OCI-LY7 (cell line): ENCODE data around the gene NDOR1. TPM values are rescaled to one million over a fixed set of nuclear protein-coding genes. Genes with fewer than 3 reads are reported as not detected.

Source experiments
- microRNA-seq: library from miRNA; unstranded; fragments of <30 nt; microRNA quantifications from one replicate; pipeline ENCODE4 v1.2.0, GENCODE V29; 2022; ENCODE audit warnings: borderline replicate concordance
- small RNA-seq: library from RNA; depleted of rRNA; stranded (forward); fragments of <200 nt; gene quantifications from one replicate; pipeline ENCODE3, GENCODE V24; 2014
- total RNA-seq, 2 experiments: library from RNA; depleted of rRNA in 1 of 2; stranded (reverse); fragments of >200 nt in 1 of 2; shearing (Covaris generic) in 1 of 2; gene quantifications; 2 replicates each; pipeline ENCODE4 v1.2.3, GENCODE V29; 2014 to 2022

NDOR1 gene
- total RNA-seq, 2 experiments from 2014 or later = 30.4 to 61.9 TPM

Small RNA genes lying within 50 kb of the gene (microRNA-seq; reads per million reads assigned to microRNA genes)
- not detected for gene MIR3621

Small RNA genes lying within 50 kb of the gene (small RNA-seq; reads per million reads assigned to genes)
- gene MIR3621 = not detected

Other genes with a start within 250 kb of the NDOR1 start
Only the 30 nearest of the 31 such genes appear.
- not detected in 2 replicates for gene PTGDS, start 228.2 kb upstream of the NDOR1 start, total RNA-seq (2014; rRNA removed; shearing (Covaris generic))
- gene PTGDS, start 228.2 kb upstream of the NDOR1 start, total RNA-seq (2022) = not detected in 2 replicates
- not detected in 2 replicates for gene LCNL1, start 222.7 kb upstream of the NDOR1 start, total RNA-seq (2014; rRNA removed; shearing (Covaris generic))
- not detected in 2 replicates for gene LCNL1, start 222.7 kb upstream of the NDOR1 start, total RNA-seq (2022)
- 63.5 and 66.5 TPM in 2 replicates for gene PAXX, start 213.3 kb upstream of the NDOR1 start, total RNA-seq (2014; rRNA removed; shearing (Covaris generic))
- 45.7 and 46.3 TPM in 2 replicates for gene PAXX, start 213.3 kb upstream of the NDOR1 start, total RNA-seq (2022)
- gene CLIC3, start 209.1 kb upstream of the NDOR1 start, total RNA-seq (2014; rRNA removed; shearing (Covaris generic)) = not detected in 2 replicates
- not detected in 2 replicates for gene CLIC3, start 209.1 kb upstream of the NDOR1 start, total RNA-seq (2022)
- 2.4 and 4.1 TPM in 2 replicates for gene ABCA2, start 177.5 kb upstream of the NDOR1 start, total RNA-seq (2014; rRNA removed; shearing (Covaris generic))
- gene ABCA2, start 177.5 kb upstream of the NDOR1 start, total RNA-seq (2022) = 8.3 and 10.6 TPM in 2 replicates
- gene FUT7, start 173.6 kb upstream of the NDOR1 start, total RNA-seq (2014; rRNA removed; shearing (Covaris generic)) = not detected in 2 replicates
- 0.21 TPM in 1 of 2 replicates, not detected in the other for gene FUT7, start 173.6 kb upstream of the NDOR1 start, total RNA-seq (2022)
- 0.21 and 0.32 TPM in 2 replicates for gene NPDC1, start 159.5 kb upstream of the NDOR1 start, total RNA-seq (2014; rRNA removed; shearing (Covaris generic))
- gene NPDC1, start 159.5 kb upstream of the NDOR1 start, total RNA-seq (2022) = 0.38 and 0.39 TPM in 2 replicates
- gene ENTPD2, start 151.6 kb upstream of the NDOR1 start, total RNA-seq (2014; rRNA removed; shearing (Covaris generic)) = 0.16 TPM in 1 of 2 replicates, not detected in the other
- not detected in 2 replicates for gene ENTPD2, start 151.6 kb upstream of the NDOR1 start, total RNA-seq (2022)
- 65.9 and 74.0 TPM in 2 replicates for gene SAPCD2, start 135.1 kb upstream of the NDOR1 start, total RNA-seq (2014; rRNA removed; shearing (Covaris generic))
- gene SAPCD2, start 135.1 kb upstream of the NDOR1 start, total RNA-seq (2022) = 51.4 and 57.2 TPM in 2 replicates
- 5.3 and 5.7 TPM in 2 replicates for gene UAP1L1, start 128.2 kb upstream of the NDOR1 start, total RNA-seq (2014; rRNA removed; shearing (Covaris generic))
- 12.3 and 16.7 TPM in 2 replicates for gene UAP1L1, start 128.2 kb upstream of the NDOR1 start, total RNA-seq (2022)
- 22.5 and 32.7 TPM in 2 replicates for gene MAN1B1, start 118.7 kb upstream of the NDOR1 start, total RNA-seq (2014; rRNA removed; shearing (Covaris generic))
- 38.8 and 43.4 TPM in 2 replicates for gene MAN1B1, start 118.7 kb upstream of the NDOR1 start, total RNA-seq (2022)
- 173 and 182 TPM in 2 replicates for gene DPP7, start 91.0 kb upstream of the NDOR1 start, total RNA-seq (2014; rRNA removed; shearing (Covaris generic))
- 154 TPM in 2 replicates for gene DPP7, start 91.0 kb upstream of the NDOR1 start, total RNA-seq (2022)
- 0.06 TPM in 1 of 2 replicates, not detected in the other for gene GRIN1, start 66.5 kb upstream of the NDOR1 start, total RNA-seq (2014; rRNA removed; shearing (Covaris generic))
- gene GRIN1, start 66.5 kb upstream of the NDOR1 start, total RNA-seq (2022) = 0.15 and 0.55 TPM in 2 replicates
- gene LRRC26, start 35.6 kb upstream of the NDOR1 start, total RNA-seq (2014; rRNA removed; shearing (Covaris generic)) = 0.21 TPM in 1 of 2 replicates, not detected in the other
- not detected in 2 replicates for gene LRRC26, start 35.6 kb upstream of the NDOR1 start, total RNA-seq (2022)
- gene TMEM210, start 33.6 kb upstream of the NDOR1 start, total RNA-seq (2014; rRNA removed; shearing (Covaris generic)) = not detected in 2 replicates
- gene TMEM210, start 33.6 kb upstream of the NDOR1 start, total RNA-seq (2022) = not detected in 2 replicates
- gene ANAPC2, start 17.1 kb upstream of the NDOR1 start, total RNA-seq (2014; rRNA removed; shearing (Covaris generic)) = 34.8 and 38.6 TPM in 2 replicates
- 89.6 and 90.4 TPM in 2 replicates for gene ANAPC2, start 17.1 kb upstream of the NDOR1 start, total RNA-seq (2022)
- gene SSNA1, start 17.0 kb upstream of the NDOR1 start, total RNA-seq (2014; rRNA removed; shearing (Covaris generic)) = 111 and 130 TPM in 2 replicates
- gene SSNA1, start 17.0 kb upstream of the NDOR1 start, total RNA-seq (2022) = 71.0 and 75.1 TPM in 2 replicates
- gene TPRN, start 5.0 kb upstream of the NDOR1 start, total RNA-seq (2014; rRNA removed; shearing (Covaris generic)) = 9.0 and 10.3 TPM in 2 replicates
- 15.3 and 15.9 TPM in 2 replicates for gene TPRN, start 5.0 kb upstream of the NDOR1 start, total RNA-seq (2022)
- gene TMEM203, start 52 bp upstream of the NDOR1 start, total RNA-seq (2014; rRNA removed; shearing (Covaris generic)) = 55.1 and 58.2 TPM in 2 replicates
- 39.0 and 42.9 TPM in 2 replicates for gene TMEM203, start 52 bp upstream of the NDOR1 start, total RNA-seq (2022)
- 0.47 and 0.82 TPM in 2 replicates for gene RNF208, start 16.5 kb downstream of the NDOR1 start, total RNA-seq (2014; rRNA removed; shearing (Covaris generic))
- 4.4 and 5.5 TPM in 2 replicates for gene RNF208, start 16.5 kb downstream of the NDOR1 start, total RNA-seq (2022)
- 1.1 and 1.7 TPM in 2 replicates for gene CYSRT1, start 19.5 kb downstream of the NDOR1 start, total RNA-seq (2014; rRNA removed; shearing (Covaris generic))
- 2.9 and 3.7 TPM in 2 replicates for gene CYSRT1, start 19.5 kb downstream of the NDOR1 start, total RNA-seq (2022)
- gene RNF224, start 21.8 kb downstream of the NDOR1 start, total RNA-seq (2014; rRNA removed; shearing (Covaris generic)) = 0.13 TPM in 1 of 2 replicates, not detected in the other
- gene RNF224, start 21.8 kb downstream of the NDOR1 start, total RNA-seq (2022) = 0.30 TPM in 1 of 2 replicates, not detected in the other
- 0.15 TPM in 1 of 2 replicates, not detected in the other for gene SLC34A3, start 25.2 kb downstream of the NDOR1 start, total RNA-seq (2014; rRNA removed; shearing (Covaris generic))
- not detected in 2 replicates for gene SLC34A3, start 25.2 kb downstream of the NDOR1 start, total RNA-seq (2022)
- gene TUBB4B, start 35.6 kb downstream of the NDOR1 start, total RNA-seq (2014; rRNA removed; shearing (Covaris generic)) = 376 and 417 TPM in 2 replicates
- 402 and 443 TPM in 2 replicates for gene TUBB4B, start 35.6 kb downstream of the NDOR1 start, total RNA-seq (2022)
- gene STPG3, start 45.6 kb downstream of the NDOR1 start, total RNA-seq (2014; rRNA removed; shearing (Covaris generic)) = 0.73 TPM in 1 of 2 replicates, not detected in the other
- gene STPG3, start 45.6 kb downstream of the NDOR1 start, total RNA-seq (2022) = 1.7 and 2.7 TPM in 2 replicates
- 59.5 and 62.6 TPM in 2 replicates for gene NELFB, start 49.6 kb downstream of the NDOR1 start, total RNA-seq (2014; rRNA removed; shearing (Covaris generic))
- 74.8 and 76.1 TPM in 2 replicates for gene NELFB, start 49.6 kb downstream of the NDOR1 start, total RNA-seq (2022)
- 11.6 and 11.7 TPM in 2 replicates for gene TOR4A, start 72.0 kb downstream of the NDOR1 start, total RNA-seq (2014; rRNA removed; shearing (Covaris generic))
- 19.7 and 22.3 TPM in 2 replicates for gene TOR4A, start 72.0 kb downstream of the NDOR1 start, total RNA-seq (2022)
- gene NRARP, start 96.6 kb downstream of the NDOR1 start, total RNA-seq (2014; rRNA removed; shearing (Covaris generic)) = 6.9 TPM in 2 replicates
- 6.4 and 8.9 TPM in 2 replicates for gene NRARP, start 96.6 kb downstream of the NDOR1 start, total RNA-seq (2022)
- gene EXD3, start 217.5 kb downstream of the NDOR1 start, total RNA-seq (2014; rRNA removed; shearing (Covaris generic)) = 14.2 and 27.0 TPM in 2 replicates
- gene EXD3, start 217.5 kb downstream of the NDOR1 start, total RNA-seq (2022) = 20.8 and 27.0 TPM in 2 replicates
- not detected in 2 replicates for gene NOXA1, start 217.7 kb downstream of the NDOR1 start, total RNA-seq (2014; rRNA removed; shearing (Covaris generic))
- gene NOXA1, start 217.7 kb downstream of the NDOR1 start, total RNA-seq (2022) = not detected in 2 replicates